GM18858 (cell line): ENCODE data around the gene PHF14.

Experiments
- ATAC-seq: cut with Tn5 transposase; IDR thresholded peaks from one replicate; pipeline ENCODE4 v1.9.1; 2021; ENCODE audit not compliant: unreplicated experiment

The PHF14 gene

GRCh38 chr7:11206177-11206899 lies 232.7 kb downstream of the PHF14 start:
- ATAC-seq: no peak

GRCh38 chr7:11207565-11207964 lies 233.9 kb downstream of the PHF14 start:
- no peak for ATAC-seq

DNA sequence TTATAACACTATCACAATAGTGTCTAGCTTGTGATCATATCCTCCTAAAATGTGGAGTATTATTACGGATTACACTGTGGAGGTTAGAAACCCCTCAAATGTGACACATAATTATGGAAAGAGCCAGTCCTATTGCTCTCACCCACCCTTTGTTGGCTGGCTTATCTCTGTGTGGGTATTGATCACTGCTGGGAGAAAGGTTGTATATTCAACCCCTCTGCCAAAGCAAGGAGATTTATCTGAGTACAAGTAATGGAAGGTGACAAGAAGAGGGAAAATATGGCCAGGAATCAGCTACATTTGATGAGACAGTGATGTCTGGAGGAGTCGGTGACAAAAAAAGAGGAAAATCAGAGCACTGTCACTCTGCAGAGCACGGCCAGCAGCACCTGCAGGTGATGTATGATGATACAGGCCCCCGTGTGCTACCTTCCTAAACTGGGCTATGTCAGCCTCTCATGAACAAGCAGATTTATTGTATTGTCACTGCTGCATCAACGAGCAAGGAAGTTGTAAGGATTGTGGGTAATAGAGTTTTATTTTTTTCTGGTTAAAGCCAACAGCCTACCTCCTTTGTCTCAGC lies 235.3 kb downstream of the PHF14 start:
- ATAC-seq: no peak

GRCh38 chr7:11210374-11210773 lies 236.7 kb downstream of the PHF14 start:
- ATAC-seq: no peak

GRCh38 chr7:11212080-11212711 lies 238.5 kb downstream of the PHF14 start:
- ATAC-seq: peak; percentile 86

- ATAC-seq: no peak
Observed at GRCh38 chr7:11212816-11213215, 239.1 kb downstream of the PHF14 start.

- ATAC-seq: no peak
Observed at GRCh38 chr7:11213266-11213665, 239.6 kb downstream of the PHF14 start.

- ATAC-seq: no peak
Observed at GRCh38 chr7:11216276-11216675, 242.6 kb downstream of the PHF14 start.

DNA sequence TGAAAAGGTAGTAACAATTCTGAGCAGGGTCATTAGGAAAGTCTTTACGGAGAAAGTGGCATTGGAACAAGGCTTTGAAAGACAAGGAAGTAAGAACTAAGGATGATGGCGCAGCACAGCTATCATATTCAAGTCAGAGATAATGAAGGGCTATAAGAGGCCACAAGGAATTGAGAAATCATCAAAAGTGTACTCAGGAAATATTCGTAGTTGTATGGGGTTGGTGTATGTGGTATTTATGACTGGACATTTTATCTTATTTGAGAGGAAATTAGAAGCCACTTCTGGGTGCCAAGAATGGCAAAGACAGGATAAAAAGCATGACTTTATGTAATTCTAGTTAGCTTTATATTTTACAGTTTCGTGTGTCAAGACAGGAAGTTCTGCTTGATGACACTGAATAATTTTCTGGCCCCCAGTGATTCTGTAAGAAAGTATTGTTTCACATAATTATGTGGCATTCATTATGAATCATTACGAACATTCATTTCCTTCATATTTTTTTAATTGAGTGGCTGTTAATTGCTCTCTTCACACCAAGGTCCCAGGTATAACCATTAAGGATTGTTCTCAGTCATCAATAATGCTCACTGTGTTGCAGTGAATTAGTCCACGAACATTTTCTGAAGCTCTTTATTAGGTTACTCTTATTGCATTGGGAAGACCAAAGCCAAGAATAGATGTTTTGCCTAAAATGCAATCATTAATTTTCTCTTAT lies 244.3 kb downstream of the PHF14 start:
- no peak for ATAC-seq
